NAMALWA (cell line): Measurements from ENCODE around the gene BAHD1.
"Not testable (repeated sequence)": the region's sequence is repeated elsewhere in the genome, so short reads cannot be mapped to it uniquely, and the experiment has no call there.

Experiments
- DNase-seq: peaks from one replicate; pipeline ENCODE4 v3.0.0-alpha.2; 2015; ENCODE audit warnings: low spot score

BAHD1 gene

GRCh38 chr15:40445421-40445922, 4.7 kb downstream of the BAHD1 start:
- DNase-seq = no peak

- no peak for DNase-seq
These were observed 5.4 kb downstream of the BAHD1 start for GRCh38 chr15:40446144-40446543.

DNA sequence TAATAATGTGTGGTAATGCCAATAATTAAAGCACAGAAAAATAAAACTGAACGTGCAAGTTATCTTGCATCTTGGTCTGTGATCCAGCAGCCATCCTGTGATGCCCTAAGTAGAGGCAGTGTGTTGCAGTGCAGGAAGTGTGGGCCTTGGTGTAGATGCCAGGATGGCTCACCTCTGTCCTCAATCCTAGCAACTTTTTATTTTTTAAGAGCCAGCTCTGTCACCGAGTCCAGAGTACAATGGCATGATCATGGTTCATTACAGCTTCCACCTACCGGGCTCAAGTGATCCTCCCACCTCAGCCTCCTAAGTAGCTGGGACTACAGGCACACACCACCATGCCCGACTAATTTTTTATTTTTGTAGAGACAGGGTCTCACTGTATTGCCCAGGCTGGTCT, 7.6 kb downstream of the BAHD1 start:
- DNase-seq = no peak

DNA sequence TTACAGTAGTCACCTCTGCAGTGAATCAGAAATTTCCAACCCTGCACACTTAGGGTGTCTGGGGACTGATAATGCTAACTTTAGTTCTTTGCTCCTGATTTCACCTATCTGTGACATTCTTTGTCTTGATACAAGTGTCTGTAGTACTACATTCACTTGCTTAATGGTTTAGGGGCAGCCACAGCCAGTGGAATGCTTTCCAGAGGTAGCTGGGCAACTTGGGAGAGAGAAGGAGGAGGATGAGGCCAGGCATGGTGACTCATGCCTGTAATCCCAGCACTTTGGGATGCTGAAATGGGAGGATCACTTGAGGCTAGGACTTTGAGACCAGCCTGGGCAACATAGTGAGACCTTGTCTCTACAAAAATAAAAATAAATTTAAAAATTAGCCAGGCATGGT, 8.5 kb downstream of the BAHD1 start:
- DNase-seq = no peak

GRCh38 chr15:40450047-40450446, 9.3 kb downstream of the BAHD1 start:
- no peak for DNase-seq

DNA sequence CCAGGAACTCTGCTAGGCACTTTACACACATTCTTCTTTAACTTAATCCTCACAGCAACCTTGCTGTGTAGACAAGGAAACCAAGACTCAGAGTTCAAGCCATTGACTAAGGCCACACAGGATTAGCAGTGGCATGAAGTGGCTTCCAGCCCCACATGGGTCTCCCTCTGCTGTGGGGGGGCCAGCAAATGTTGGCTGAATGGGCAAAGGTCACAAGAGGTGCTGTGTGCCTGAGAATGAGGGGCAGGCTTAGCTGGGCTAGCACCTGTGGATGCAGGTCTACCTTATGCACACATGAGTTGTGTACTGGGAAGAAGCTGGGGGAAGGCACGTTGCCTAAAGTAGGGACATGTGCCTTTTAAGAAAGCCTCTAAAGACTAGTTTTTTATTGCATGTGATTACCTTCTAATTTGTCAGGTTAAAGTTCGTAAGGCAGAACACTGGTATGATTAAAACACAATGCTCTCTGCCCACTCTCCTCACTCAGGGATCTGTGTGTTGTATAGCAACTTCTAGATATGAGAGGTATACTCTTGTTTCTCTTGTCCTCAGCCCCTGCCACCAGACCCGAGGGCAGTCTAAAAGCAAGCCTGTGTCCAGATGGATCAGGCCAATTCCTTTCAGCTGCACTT, 10.9 kb downstream of the BAHD1 start:
- DNase-seq = no peak

DNA sequence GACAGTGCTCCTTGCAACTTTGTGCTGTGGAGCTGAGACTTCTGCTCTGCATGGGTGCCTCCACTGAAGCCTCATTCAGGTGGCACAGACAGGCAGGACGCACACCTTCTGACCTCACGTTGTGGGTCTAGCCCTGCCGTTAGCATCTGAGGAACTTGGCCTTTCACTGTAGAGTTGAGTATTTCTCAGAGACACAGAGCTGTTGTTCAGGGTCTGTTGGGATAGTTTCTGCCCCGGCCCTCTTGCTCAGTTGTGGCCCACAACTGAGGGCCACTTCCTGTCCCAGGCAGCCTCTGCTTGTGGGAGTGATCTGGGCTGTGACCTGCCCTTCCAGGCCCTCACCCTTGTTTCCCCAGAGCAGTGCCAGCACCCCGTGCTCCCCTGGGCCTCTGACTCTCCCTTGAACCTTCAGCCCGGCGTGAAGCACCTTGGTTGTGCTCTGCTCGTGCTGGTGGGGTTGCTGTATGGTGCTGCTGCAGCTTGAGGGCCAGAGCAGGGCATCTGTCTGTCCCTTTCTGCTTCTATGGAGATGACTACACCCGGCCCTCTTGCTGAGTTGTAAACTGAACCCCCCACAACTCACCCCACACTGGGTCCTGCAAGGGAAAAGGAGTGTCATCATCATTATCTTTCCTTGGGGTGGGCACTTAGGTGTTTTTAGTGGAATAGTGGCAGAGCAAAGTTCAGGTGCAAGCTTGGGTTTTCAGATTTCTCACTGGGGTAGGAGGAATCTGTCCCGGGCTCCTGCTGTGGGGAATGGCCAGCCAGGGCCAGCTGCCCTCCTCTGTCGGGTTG, 11.7 kb downstream of the BAHD1 start:
- no peak for DNase-seq

- not testable (repeated sequence) for DNase-seq
These were observed 13.2 kb downstream of the BAHD1 start for GRCh38 chr15:40453941-40454340.

DNA sequence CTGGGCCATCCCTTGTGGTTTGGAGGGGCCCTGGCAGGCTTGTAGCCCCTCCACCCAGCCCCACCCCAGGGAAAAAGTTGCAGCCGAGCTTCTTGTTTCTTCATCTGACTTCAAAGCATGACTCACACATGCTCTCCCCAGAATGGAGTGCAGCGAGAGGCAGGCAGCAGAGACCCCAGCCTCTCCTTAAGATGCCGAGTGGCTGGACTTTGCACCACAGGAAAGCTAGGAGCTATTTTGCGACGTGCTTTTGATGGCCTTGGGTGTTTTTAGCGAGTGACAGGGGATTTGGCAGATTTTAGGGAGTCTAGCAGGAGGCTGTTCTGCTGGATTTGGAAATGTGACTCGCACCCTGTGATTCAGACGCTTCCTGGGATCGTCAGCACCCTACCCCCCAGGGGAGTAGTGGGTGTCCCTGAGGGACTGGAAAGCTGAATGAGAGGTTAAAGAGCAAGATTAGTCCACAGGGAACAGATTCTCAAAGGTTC, 14.2 kb downstream of the BAHD1 start:
- no peak for DNase-seq

GRCh38 chr15:40456299-40456712, 15.6 kb downstream of the BAHD1 start:
- no peak for DNase-seq

DNA sequence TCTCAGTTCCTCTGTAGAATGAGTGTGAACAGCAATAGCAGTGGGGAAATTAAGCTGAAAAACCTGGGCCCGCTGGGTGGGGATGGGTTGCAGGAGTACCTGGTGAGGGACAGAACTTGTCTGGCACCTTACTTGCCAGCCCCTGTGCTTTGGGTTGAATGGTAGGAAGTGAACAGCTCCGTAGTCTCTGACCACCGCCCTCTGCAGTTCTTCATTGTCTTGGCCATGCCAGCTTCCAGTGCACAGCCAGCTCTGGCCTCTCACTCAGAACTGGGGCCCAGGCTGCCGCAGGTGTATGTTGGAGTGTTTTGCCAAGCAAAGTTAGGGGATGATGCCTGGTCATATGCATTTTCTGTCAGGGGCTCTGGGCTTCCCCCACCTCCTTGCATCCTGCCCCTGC, 16.0 kb downstream of the BAHD1 start:
- no peak for DNase-seq

GRCh38 chr15:40458495-40459371, 18.0 kb downstream of the BAHD1 start:
- DNase-seq = no peak

DNA sequence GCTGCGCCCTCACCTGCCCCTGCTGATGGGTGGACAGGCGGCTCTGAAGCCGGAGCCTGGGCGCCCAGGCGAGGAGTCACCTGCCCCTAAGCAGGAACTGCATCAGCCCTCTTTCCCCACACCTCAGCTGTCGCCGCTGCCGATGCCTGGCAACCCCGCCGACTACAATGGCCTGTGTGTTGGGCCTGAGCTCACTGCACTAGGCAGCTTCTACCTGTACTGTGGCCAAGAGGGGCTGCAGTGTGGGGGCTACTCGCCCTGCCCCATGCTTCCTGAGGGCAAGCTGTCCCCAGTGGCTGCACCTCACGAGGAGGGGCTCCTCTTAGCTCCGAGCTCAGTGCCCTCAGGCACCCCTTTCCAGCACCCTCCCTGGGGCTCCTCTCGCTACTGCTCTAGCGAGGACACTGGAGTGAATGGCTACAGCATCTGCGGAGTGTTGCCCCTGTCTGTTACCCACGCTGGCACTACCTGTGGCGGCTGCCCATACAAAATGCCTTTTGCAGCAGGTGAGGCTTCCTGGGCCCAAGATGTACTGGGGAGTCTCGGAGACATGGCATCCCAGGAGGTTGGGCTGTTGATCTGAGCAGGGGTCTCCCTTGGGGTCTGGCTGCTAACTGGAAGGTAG, 18.8 kb downstream of the BAHD1 start:
- DNase-seq = no peak

- no peak for DNase-seq
These were observed 19.7 kb downstream of the BAHD1 start for GRCh38 chr15:40460404-40460803.

DNA sequence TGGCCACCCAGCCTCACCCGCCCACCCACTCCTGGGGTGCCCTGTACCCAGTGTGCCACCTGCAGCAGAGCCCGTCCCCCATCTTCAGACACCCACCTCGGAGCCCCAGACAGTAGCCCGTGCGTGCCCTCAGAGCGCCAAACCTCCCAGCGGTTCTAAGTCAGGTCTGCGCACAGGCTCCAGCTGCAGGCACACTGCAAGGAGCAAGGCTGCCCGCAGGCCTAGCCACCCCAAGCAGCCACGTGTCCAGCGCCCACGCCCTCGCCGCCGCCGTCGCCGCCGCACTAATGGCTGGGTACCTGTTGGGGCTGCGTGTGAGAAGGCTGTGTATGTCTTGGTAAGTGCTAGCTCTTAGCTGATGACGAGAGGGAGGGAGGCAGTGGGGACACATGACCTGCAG, 21.2 kb downstream of the BAHD1 start:
- DNase-seq = no peak

GRCh38 chr15:40463279-40463678, 22.5 kb downstream of the BAHD1 start:
- no peak for DNase-seq

DNA sequence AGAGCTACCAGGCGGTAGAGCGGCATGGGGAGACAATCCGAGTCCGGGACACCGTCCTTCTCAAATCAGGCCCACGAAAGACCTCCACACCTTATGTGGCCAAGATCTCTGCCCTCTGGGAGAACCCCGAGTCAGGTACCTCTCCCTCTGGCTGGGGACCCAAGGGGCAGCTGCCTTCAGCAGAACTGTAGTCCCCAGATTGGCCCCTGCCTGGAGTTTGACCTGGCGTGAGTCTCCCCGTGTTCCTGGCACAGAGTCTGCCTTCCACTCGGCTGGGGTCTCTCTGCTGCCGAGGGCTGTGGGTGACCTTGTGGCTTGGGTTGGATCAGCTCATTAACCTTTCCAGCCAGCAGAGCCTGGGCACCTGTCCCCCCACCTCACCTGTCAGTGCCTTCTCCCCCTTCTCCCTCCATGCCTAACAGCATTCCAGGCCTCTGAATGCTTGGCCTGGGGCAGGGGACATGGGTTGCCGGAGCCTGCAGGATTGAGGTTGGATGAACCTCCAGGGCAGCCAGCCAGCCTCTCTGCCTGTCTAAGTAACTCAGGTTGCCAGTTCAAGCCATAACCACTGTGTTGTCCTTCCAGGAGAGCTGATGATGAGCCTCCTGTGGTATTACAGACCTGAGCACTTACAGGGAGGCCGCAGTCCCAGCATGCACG, 23.3 kb downstream of the BAHD1 start:
- DNase-seq = no peak

- DNase-seq = no peak
These were observed 23.9 kb downstream of the BAHD1 start for GRCh38 chr15:40464595-40465185.

DNA sequence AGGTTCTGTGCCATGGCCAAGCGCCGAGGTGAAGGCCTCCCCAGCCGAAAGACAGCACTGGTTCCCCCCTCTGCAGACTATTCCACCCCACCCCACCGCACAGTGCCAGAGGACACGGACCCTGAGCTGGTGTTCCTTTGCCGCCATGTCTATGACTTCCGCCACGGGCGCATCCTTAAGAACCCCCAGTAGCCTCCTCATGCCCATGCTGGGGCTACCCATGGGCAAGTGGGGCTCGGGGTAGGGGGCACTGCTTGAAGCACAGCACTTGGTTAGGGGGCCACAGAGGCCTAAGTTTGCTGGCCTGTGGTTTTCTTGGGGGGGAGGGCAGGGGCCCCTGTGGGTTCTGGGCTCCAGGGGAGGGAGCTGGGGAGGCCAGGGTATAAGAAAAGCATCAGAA, 25.2 kb downstream of the BAHD1 start:
- no peak for DNase-seq

DNA sequence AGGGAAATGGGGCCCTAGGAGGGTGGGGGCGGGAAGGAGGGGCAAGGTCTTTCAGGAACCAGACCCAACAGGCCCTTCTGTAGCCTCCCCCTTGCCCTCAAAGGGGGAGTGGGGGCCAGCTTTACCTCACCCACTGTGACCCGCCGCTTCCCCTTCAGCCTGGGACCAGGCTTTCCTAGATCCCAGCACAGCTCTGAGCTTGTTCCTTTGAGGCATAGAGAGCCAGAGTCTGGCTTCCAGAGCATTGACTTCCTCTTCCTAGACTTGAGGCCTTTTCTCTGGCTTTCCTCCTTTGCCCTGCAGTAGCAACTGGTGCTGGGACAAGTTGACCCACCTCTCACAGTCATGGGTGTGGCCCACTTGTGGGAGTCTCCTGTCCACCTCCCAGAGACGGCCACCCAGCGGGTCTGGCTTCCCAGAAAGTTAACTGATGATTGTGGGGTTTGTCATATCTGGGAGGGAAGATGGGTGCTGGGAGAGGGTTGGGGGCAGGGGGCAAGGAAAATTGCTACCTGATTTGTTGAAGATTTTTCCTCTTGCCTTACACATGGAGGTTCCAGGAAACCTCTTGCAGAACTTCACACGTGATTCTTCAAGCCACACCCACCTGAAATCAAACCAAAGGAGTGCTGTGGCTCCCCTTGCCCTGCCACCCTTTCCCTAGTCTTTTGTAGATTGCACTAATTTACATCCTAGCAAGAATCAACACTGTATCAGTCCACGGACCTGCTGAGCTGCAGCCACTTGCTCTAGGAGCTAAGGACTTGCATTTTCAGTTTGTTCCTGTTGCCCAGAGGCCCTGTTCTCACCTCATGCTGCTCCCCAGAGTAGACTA, 25.9 kb downstream of the BAHD1 start:
- DNase-seq = no peak
